ENCODE measurements around the gene CD82.

The CD82 gene

DNA sequence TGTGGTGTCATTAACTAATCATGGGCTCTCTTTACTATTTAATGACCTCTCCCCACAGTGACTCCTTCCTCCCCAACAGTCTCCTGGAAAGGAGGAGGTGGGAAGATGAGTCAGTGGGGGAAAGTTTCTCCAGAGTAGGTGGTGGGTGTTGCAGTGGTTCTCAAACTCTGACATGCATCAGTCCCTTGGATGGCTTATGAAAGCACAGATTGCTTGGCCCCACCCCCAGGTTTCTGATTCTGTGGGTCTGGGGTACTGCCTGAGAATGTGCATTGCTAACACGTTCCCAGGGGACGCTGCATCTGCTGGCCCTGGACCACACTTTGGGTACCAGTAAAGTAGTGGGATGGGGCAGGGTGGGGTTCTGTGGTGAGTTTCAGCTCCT is 9.8 kb downstream of the CD82 start:
- TF ChIP-seq, protein P1, sequence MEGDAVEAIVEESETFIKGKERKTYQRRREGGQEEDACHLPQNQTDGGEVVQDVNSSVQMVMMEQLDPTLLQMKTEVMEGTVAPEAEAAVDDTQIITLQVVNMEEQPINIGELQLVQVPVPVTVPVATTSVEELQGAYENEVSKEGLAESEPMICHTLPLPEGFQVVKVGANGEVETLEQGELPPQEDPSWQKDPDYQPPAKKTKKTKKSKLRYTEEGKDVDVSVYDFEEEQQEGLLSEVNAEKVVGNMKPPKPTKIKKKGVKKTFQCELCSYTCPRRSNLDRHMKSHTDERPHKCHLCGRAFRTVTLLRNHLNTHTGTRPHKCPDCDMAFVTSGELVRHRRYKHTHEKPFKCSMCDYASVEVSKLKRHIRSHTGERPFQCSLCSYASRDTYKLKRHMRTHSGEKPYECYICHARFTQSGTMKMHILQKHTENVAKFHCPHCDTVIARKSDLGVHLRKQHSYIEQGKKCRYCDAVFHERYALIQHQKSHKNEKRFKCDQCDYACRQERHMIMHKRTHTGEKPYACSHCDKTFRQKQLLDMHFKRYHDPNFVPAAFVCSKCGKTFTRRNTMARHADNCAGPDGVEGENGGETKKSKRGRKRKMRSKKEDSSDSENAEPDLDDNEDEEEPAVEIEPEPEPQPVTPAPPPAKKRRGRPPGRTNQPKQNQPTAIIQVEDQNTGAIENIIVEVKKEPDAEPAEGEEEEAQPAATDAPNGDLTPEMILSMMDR (IDR thresholded peaks at IDR 0.05; ENCODE audit: extremely low read depth, insufficient read depth, missing control alignments), result no peak
- in situ Hi-C loops (cut with MboI; ENCODE audit: low pct_unique_long_range_greater_than_20kb, low sequenced_read_pairs, unreplicated experiment), result no loop called here
- no peak for DNase-seq (ENCODE audit: low spot score)

DNA sequence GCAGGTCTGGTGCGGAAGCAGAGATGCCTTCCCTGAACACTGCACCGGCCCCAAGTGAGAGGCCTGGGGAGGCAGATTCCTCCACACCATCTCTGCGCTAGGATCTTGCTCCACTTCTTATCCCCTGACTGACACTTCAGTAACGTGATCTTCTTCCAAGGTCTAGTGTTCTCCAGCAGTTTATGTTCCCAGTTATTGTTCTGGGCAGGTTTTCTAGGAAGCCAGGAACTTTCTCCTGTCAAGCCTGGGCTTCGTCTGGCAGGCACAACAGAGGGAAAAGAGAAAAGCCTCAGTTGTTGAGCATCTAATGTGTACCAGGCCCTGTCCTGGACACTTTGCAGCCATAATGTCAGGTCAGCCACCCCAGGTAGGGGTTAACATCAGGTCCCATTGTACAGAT is 10.5 kb downstream of the CD82 start:
- in situ Hi-C loops (cut with MboI; ENCODE audit: low pct_unique_long_range_greater_than_20kb, low sequenced_read_pairs, unreplicated experiment), result no loop called here
- TF ChIP-seq, protein P1 (IDR thresholded peaks at IDR 0.05; ENCODE audit: extremely low read depth, insufficient read depth, missing control alignments), result no peak
- DNase-seq (ENCODE audit: low spot score), result no peak

DNA sequence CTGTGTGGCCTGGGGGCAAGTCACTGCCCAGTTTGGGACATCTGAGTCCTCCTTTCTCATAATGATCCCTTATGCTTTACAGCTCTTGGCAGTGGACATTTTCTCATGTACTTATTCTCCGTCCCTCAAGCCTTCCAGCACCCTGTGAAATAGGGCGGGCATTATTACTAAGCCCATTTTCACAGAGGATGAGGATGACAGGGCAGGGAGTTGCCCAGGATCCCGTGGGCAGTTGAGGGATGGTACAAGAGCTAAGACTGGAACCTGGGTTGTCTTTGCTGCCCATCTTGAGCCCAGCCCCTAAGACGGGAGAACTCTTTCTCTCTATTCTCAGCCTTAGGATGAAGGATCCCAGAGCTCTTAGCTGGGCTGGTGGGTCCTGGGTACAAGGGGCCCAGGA is 11.2 kb downstream of the CD82 start:
- DNase-seq (ENCODE audit: low spot score), result no peak
- TF ChIP-seq, protein P1 (IDR thresholded peaks at IDR 0.05; ENCODE audit: extremely low read depth, insufficient read depth, missing control alignments), result no peak
- in situ Hi-C loops (cut with MboI; ENCODE audit: low pct_unique_long_range_greater_than_20kb, low sequenced_read_pairs, unreplicated experiment), result no loop called here

DNA sequence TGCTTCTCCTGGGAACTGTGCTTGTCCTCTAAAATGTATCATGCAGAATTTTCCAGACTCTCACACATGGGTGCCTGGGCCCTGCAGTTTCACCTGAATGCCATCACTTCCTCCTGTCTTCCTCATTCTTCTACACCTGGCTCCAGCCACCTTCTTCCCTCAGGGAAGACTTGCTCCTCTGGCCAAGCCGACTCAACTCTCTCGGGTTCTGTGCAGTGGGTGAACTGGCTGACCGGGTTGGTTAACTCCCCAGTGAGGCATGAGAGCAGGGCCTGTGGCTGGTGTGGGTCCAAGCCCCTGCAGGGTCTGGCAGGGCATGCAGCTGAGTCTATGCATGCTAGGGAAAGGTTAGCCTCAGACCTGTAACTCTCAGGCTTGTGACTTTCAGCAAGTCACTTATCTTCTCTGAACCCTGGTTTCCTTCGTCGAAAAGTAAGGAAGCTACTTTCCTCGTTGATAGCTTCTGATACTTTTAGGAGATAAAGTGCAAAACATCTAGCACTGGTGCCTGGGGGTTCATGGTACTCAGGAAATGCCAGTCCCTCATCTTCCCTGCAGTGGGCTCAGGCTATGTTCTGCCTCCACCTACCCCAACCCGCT is 11.9 kb downstream of the CD82 start:
- in situ Hi-C loops (cut with MboI; ENCODE audit: low pct_unique_long_range_greater_than_20kb, low sequenced_read_pairs, unreplicated experiment), result no loop called here
- DNase-seq (ENCODE audit: low spot score), result no peak
- TF ChIP-seq, protein P1 (IDR thresholded peaks at IDR 0.05; ENCODE audit: extremely low read depth, insufficient read depth, missing control alignments), result no peak

DNA sequence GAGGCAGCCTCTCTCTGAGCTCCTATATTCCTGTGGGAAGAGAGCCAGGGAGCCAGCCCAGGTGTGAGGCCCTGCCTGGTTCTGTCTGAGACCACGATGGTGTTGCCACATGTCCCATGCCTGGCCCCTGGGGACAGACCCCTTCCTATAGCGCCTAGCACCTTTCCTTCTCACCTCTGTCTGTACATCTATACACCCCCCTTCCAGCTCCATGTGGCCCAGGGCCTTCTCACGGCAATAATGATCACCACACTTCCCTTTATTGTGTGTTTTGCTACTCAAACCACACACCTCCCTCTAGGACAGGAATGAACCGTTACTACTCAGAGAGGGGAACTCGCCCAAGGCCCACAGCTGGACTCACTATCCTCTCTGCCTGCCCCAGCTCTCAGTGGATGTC is 12.8 kb downstream of the CD82 start:
- in situ Hi-C loops (cut with MboI; ENCODE audit: low pct_unique_long_range_greater_than_20kb, low sequenced_read_pairs, unreplicated experiment), result no loop called here
- DNase-seq (ENCODE audit: low spot score), result no peak
- TF ChIP-seq, protein P1 (IDR thresholded peaks at IDR 0.05; ENCODE audit: extremely low read depth, insufficient read depth, missing control alignments), result no peak

DNA sequence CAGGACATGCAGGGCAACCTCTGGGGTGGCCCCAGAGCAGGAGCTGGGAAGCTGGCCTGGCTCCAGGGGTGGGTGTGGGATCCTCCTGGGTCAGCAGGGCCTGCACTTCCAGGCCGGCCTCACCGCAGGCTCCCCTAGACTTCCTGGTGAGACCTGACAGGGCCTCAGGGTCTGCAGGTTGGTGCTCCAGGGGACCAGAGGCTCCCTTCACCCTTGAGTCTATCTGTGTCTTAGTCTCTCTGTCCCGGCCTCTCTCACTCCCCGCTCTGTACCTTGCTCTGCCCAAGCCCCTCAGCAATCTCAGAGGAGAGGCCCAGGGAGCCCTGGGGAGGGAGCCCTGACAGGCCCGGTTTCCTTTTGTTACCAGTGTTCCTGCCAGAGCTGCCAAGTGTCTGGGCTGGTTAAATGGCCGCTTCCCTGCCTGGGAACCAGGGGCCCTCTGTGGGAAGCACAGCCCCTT is 13.9 kb downstream of the CD82 start:
- DNase-seq (ENCODE audit: low spot score), result no peak
- TF ChIP-seq, protein P1 (IDR thresholded peaks at IDR 0.05; ENCODE audit: extremely low read depth, insufficient read depth, missing control alignments), result no peak
- in situ Hi-C loops (cut with MboI; ENCODE audit: low pct_unique_long_range_greater_than_20kb, low sequenced_read_pairs, unreplicated experiment), result no loop called here

Data from GM13977 (cell line).